Hepatocyte (in vitro differentiated cells): Measurements from ENCODE around the gene ARHGAP1.

Experiments used
- CTCF ChIP-seq: fragments of 200-600 bp; sonication (generic); IDR thresholded peaks from 2 replicates; pipeline ENCODE4 v1.5.1; 2016; ENCODE audit warnings: antibody characterized with exemption, mild to moderate bottlenecking; ENCODE audit not compliant: poor library complexity
- EZH2phosphoT487 ChIP-seq: fragments of 200-600 bp; sonication (generic); IDR thresholded peaks from one replicate; pipeline ENCODE4 v1.6.1; 2018; ENCODE audit warnings: antibody characterized with exemption, mild to moderate bottlenecking, low read depth, moderate library complexity; ENCODE audit not compliant: unreplicated experiment, severe bottlenecking

DNA sequence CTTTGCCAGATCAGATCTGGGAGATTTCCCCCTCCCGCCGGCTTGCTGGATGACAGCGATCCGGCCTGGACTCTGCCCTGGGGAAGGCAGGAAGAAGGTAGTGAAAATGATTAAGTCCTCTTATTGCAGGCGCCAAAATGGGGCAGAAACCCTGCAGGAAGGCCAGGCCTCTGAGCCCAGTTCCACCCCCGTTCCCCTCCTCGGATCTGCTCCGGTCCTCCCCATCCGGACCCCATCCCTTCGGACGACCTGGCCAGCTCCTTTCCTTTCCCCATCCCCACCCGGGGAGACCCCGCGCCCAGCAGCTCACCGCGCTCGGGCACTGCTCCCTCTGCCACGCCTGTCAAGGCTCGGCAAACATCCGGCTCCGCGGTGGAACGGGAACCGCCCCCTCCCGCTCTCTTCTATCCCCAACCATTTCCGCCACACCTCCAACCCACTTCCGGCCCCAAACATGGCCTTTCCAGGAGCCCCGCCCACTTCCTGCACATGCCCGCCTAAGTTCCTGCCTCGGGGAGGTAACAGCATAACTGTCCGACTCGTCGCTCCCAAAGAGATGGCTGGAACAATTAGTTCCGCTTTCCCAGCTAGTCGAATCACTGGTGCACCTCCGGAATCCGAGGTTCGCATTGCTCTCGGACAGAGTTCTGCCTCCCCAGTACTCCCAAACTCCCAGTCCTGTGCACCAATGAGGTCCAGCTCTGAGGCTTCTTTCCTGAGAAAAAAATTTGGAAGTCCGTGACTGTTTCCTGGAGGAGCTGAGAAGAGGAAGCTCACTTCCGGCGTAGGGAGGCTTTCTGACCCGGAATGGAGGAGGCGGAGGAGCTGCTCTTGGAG is at the start of gene ARHGAP1, which contains the start of gene ZNF408:
- TF ChIP-seq EZH2phosphoT487 (no peak), CTCF (no peak)
